CD4-positive, alpha-beta T cell treated with Interleukin-2 at 100 ng/mL for 4 hours (primary cell): ENCODE measurements around the gene WBP2.
"Not testable (repeated sequence)": the region's sequence is repeated elsewhere in the genome, so short reads cannot be mapped to it uniquely, and the experiment has no call there.

Experiments
- DNase-seq: peaks from one replicate; pipeline ENCODE4 v3.0.0-alpha.2; 2020; ENCODE audit warnings: low spot score

The WBP2 gene

DNA sequence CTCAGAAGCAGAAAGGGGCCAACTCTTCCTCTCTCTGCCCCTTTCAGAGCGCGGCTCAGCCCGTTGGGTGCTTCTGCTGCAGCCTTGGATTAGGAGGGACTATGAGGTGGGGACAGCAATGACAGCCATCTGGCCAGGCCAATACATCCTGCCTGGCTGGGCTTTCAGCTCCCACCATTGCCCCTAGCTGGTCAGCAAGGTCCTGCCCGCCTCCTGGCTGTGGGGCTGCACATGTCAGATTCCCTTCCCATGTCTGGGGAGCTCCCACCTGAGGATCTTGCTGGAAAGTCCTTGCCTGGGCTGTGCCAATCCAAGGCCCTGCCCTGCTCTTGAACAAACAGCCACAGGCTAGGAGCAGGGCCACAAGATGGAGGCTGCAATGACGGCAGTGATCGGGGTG, 33.3 kb upstream of the WBP2 start:
- DNase-seq, result no peak

DNA sequence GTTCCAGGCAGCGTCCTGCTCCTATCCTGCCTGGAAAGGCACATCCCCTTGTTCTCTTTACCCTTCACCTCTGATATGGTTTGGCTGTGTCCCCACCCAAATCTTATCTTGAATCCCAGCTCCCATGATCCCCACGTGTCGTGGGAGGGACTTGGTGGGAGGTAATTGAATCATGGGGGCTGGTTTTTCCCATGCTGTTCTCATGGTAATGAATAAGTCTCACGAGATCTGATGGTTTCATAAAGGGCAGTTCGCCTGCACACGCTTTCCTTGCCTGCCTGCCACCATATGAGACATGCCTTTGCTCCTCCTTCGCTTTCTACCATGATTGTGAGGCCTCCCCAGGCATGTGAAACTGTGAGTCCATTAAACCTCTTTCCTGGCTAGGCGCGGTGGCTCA, 30.7 kb upstream of the WBP2 start:
- DNase-seq, result not testable (repeated sequence)

GRCh38 chr17:75885431-75885830, 30.3 kb upstream of the WBP2 start:
- DNase-seq, result no peak

DNA sequence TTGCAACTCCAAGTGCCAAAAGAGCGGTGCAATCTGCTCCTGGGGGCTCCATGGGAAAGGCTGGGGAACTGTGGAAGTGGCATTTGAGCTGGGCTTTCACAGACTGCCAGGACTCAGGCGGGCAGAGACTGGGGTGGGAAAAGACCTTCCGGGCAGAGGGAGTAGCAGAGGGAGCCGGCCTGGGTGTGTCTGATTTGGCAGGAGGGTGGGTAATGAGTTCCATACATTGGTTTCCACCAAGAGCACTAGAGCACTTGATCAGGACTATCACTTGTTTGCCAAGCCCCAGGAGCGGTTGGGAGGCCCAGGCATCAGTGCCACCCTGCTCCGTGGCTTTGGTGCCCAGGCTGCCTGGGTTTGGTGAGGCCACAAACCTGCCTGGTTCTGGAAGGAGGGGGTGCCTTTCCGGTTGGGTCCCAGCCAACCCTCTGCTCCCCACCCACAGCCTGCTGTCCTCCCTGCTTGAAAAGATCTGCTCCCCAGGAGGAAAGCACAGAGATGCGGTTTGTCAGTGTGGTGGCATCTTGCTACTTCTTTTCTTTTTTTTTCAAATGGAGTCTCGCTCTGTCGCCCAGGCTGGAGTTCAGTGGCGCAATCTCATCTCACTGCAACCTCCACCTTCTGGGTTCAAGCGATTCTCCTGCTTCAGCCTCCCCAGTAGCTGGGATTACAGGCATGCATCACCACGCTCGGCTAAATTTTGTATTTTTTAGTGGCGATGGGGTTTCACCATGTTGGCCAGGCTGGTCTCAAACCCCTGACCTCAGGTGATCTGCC, 26.7 kb upstream of the WBP2 start:
- DNase-seq, result no peak

DNA sequence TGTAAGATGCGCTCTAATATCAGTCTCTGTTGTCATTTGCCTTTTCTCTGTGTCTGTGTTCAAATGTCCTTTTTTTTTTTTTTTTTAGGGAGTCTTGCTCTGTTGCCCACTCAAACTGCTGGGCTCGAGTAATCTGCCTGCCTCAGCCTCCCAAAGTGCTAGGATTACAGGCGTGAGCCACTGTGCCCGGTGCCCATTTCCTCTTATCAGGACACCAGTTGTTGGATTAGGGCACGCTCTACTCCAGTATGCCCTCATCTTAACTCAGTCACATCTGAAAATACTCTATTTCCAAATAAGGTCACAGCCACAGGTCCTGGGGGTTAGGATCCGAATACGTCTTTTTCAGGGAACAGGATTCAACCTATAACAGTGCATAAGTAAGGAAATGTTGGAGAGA, 25.1 kb upstream of the WBP2 start:
- no peak for DNase-seq

DNA sequence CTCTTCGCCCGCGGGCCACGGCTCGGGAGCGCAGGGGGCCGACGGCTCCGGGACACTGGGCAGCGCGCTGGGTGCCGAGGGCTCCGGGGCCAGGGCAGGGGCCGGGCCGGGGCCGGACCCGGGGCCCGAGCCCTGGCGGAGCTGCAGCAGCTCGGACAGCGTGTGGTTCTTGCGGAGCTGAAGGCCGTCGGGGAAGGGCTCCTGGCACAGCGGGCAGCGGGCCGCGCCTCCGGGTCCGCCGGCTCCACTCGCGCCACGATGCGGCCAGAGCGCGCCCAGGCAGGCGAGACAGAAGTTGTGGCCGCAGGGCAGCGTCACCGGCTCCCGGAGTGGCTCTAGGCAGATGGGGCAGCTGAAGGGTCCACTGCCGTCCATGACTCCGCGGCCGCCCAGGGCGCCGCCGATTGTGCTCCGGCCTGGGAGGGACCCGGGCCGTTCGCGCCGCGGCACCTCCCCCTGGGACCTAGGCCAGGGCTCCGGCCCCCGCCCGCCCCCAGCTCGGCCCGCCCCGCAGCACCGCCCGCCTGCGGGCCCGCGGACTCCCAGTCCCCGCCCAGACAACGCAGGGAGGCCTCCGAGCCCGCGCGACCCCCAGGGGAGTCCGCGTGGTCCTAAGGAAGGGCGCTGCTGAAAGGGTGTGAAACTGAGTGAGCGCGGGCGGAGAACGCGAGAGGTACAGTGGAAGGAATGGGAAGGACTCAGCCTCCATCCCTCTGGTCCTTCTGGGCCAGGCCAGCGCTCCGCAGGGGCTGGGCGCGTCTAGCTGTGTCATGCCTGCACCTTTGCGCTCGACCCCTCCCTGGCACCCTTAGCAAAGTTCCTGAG, 23.3 kb upstream of the WBP2 start, which contains the start of gene TRIM47:
TSS of gene TRIM47 (minus strand) at position 408 of the 825 bp plus-strand sequence. CDS start at position 375, 33 bp downstream.
- no peak for DNase-seq

GRCh38 chr17:75877752-75878173, 22.6 kb upstream of the WBP2 start:
- DNase-seq, result peak; percentile 75

DNA sequence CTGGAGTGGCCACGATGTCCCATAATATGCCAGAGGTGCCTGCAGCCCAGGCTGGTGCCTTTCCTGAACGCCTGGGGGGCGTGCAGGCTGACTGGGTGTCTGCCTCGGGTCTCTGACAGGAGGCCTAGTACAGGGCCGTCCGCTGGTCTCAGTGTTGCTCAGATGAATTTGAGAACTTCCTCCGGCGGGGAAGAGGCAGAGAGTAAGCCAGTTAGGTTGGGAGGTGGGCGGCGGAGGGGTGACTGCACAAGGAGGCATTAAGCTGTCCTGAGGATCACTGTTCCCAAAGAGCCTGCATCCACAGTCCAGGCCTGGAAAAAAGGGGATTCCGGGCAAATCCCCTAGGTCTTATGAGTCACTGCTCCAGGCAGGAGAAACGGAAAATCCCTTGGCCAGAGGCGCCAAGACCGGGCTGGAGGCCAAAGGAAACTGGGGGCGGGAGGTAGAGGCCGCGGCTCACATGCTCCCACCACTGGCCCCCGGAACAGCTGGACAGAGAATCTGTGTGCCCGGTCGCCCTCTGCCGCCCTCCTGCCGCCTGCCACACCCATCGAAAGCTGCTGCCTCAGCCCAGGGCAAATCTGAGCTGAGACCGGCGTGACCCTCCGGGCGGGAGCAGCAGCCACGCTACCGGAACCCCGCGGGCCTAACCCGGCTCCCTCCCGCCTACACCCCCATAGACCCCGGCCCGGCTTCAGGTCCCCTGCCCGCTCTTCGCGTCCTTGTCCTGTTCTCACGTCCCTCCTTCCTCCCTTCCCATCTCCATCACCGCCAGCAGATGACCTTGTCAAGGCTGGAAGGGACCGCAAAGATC, 22.0 kb upstream of the WBP2 start:
- DNase-seq, result no peak

DNA sequence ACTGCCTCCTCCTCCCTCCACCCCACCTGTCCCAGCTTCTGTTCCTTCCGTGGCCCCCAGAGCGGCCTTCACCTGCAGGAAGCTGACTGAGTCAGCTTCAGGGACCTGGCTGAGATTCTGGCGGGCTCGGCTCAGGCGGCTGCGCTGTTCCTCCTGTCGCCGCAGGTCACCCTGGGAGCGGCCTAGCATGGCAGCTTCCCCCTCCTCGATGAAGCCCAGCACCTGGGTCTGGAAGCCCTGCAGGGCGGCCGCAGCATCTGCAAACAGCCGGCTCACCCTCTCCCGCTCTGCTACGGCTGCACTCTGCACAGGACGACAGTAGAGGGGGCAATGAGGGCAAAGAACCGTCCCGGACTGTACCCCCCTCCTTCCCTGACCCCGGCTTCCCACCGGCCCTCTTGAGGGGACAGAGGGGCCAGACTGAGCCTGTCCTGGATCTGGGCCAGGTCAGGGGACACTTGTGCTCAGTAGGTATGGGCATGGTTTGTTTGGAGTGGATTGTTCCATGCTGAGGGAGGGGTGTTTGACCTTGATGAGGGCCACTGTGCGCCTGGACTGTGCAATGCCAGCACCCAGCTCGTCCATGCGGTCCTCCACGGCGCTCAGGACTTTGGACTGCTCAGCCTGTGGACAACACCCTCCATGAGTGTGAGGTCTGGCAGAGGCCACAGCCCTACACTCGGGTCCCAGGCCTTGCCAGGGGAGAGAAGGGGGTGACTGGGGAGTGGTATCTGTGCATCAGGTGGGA, 21.2 kb upstream of the WBP2 start:
- DNase-seq, result peak; percentile 86

DNA sequence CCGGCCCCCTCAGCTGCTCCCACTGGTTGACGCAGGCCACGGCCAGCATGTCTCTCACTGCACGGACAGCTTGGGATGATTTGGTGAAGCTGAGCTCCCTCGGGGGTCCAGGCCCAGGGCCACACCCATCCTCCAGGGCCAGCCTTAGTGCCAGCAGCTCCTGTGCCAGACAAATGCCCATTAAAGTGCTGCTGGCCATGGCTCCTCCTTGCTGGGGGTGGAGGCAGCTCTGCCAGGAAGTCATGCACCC, 20.7 kb upstream of the WBP2 start:
- DNase-seq, result no peak

- no peak for DNase-seq
Observed at GRCh38 chr17:75875182-75875939, 20.2 kb upstream of the WBP2 start.

DNA sequence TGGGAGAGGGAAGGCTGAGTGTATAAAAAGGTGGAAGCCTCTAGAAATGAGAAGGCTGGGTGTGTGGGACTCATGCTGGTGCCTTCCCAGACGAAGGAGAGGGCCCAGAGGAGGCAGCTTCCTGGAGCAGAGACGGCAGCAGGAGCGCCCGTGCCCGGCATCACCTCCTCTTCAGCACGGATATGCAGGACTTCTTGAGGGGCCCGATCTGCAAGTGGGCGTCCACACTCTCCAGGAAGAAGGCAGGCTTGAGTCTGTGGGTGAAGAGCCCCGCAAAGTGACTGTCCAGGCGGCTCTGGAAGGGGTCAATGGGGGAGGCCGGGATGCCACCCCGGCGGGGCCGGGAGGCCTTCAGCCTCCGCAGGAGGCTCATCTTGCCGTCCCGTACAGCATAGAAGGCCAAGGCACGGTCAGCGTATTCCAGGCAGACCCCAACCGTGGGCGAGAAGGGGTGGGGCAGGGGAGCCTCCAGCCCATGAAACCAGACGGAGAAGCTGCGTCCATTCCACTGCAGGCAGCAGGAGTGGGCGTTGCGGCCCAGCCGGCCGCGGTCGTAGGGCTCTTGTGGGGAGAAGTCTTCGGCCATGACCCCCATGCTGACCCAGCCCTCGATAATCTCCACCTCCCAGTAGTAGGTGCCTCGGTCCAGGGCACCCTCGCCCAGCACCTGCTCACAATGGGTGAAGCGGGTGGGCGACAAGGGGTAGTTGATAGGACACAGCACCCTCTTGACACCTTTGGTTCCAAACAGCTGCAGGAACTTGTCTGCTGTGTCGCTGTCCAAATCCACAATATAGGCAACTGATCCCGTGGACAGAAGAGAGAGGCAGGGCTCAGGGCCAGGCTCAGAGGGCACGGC, 19.4 kb upstream of the WBP2 start:
- DNase-seq, result no peak

DNA sequence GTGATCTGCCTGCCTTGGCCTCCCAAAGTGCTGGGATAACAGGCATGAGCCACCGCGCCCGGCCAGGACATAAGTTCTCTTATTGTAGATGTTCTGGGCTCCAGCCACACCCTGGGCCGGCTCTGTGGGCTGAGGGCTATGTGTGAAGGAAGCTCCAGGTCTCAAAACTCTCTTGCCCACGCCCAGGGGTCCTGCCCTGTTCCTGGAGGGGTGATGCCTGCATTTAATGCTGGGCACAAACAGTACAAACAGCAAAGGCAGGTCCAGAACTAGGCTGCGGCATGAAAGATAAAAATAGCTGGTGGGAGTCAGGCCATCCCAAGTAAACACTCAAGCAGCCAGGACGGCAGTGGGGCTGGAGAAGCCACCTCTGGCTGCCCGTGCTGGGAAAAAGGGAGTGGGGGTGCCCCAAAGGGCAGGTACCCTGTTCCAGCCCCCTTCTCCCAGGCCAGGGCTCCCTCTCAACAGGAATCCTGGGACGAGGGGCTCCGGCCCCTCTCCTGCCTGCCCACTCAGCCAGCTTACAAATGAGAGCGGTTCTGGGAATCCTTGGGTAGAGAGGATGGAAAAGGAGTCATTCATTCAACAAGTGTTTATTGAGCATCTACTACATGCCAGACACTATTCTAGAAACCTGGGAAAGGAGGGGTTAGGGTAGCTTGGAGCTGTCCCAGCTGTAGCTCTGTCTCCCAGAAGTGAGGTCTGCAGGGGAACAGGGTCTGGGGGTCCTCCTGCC, 18.6 kb upstream of the WBP2 start:
- DNase-seq, result no peak

DNA sequence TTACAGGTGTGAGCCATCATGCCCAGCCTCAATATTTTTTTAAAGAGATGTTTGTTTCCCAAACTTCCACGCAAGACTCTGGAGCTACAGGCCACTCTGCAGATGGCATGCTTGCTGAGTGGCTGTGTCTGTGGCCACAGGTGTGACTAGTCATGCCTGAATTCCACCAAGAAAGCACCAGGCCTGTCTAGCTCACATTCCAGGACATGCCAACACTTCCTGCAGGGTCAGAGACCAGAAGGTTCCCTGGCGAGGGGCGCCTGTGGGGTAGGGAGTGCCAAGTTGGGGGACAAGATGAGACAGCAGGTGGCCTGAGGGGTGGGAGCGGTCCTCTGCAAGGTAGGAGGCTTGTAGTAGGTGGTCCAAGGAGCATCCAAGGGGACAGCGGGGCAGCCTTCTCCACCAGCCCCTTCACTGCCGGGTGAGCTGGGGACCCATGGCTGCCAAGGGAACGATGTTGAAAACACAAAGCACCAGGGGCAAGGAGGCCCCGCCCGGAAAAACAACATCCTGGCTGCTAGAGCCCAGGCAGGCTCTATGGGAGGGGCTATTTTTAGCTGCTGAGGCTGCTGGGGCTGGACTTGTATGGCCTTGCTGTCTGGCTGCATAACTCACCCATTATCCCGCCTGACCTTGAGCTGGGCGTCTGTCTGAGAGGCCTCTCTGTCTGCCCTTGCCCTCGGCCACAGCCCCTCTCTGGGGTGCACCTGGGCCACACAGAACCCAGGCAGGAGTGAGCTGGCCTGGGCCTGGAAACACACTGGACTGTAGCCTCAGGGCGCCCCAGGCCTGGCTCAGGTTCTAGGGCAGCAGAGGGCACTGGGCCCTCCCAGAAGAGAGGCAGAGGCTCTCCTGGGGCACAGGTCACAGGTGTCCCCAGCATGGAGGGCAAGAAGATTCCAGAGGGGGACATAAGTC, 17.6 kb upstream of the WBP2 start:
- peak; percentile 77 for DNase-seq

DNA sequence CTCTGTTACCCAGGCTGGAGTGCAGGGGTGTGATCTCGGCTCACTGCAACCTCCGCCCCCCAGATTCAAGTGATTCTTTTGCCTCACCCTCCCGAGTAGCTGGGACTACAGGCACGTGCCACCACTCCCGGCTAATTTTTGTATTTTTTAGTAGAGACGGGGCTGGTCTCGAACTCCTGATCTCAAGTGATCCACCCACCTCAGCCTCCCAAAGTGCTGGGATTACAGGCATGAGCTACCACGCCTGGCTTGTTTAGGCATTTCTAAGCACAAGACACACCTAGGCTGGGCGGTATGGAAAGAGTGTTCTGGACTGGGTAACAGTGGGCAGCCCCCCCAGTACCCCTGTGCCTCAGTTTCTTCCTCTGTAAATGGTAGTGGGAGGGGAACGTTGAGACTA, 15.1 kb upstream of the WBP2 start:
- DNase-seq, result not testable (repeated sequence)

DNA sequence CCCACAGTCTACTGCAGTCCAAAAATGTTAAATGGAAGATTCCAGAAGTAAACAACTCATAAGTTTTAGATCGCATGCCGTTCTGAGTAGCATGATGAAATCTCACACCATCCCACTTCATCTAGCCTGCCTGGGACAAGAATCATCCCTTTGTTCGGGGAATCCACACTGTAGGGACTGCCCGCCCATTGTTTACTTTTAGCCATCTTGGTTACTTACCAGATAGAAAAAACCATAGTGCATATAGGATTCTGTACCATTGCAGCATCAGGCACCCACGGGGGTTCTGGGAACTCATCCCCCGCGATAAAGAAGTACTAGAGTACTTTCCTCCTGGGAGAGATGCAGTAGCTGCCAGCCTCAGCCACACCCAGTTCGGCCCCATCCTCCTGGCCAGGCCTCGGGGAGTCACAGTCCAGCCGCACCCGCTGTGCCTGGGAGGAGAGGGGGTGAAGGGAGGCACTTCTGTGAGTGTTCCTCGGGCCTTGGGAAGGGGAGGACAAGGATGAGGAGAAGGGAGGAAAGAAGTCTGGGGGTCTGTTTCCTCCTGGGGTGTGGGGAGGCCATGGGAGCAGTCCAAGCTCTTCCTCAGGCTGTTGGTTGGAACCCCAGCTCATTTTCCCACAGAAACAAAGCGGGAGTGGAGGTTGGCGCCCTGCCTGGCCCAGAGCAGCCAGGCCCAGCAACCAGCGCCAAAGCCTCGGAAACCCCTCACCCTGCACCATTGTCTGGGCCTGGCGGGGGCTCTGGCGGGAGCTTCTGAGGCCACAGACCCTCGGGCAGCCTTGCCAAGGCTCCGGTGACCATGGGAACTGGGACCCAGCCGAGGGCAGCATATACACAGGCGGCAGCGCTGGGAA, 14.4 kb upstream of the WBP2 start:
- no peak for DNase-seq

GRCh38 chr17:75868730-75869281, 13.7 kb upstream of the WBP2 start:
- DNase-seq, result not testable (repeated sequence)
